Liver (tissue), 9 donors: ENCODE measurements around the gene SALL1. TPM values are rescaled to one million over a fixed set of nuclear protein-coding genes. Genes with fewer than 3 reads are reported as not detected.

ENCODE experiments used
- DNase-seq: peaks from one replicate; pipeline ENCODE4 v3.0.0-alpha.2; 2017; ENCODE audit warnings: low spot score
- H3K27ac ChIP-seq, 2 donors: one replicate each; pipeline ENCODE4 v1.7.0; 2013; ENCODE audit warnings: inconsistent platforms in 2 of 2, low read length in 2 of 2, control low read depth in 1 of 2, low read depth in 1 of 2, mild to moderate bottlenecking in 1 of 2
- H3K27me3 ChIP-seq, 4 donors: one replicate each; pipeline versions ENCODE4 v1.6.1 to v1.7.0; 2013; ENCODE audit warnings: low read length in 3 of 4, inconsistent platforms in 1 of 4, mild to moderate bottlenecking in 1 of 4, moderate library complexity in 1 of 4; ENCODE audit not compliant: control insufficient read depth in 4 of 4, insufficient read depth in 4 of 4
- H3K36me3 ChIP-seq, 4 donors: one replicate each; pipeline versions ENCODE4 v1.6.1 to v1.7.0; 2013; ENCODE audit warnings: low read length in 3 of 4, mild to moderate bottlenecking in 3 of 4, low read depth in 1 of 4, moderate library complexity in 1 of 4; ENCODE audit not compliant: control insufficient read depth in 4 of 4, insufficient read depth in 3 of 4
- H3K4me1 ChIP-seq, 4 donors: one replicate each; pipeline versions ENCODE4 v1.6.1 to v1.7.0; 2013; ENCODE audit warnings: low read length in 3 of 4, mild to moderate bottlenecking in 3 of 4, moderate library complexity in 1 of 4; ENCODE audit not compliant: control insufficient read depth in 4 of 4, insufficient read depth in 4 of 4
- H3K4me3 ChIP-seq, 3 donors: one replicate each; pipeline versions ENCODE4 v1.6.1 to v1.7.0; 2013; ENCODE audit warnings: low read length in 3 of 3, control low read depth in 1 of 3, low read depth in 1 of 3, mild to moderate bottlenecking in 1 of 3
- H3K9ac ChIP-seq, 2 donors: one replicate each; pipeline ENCODE4 v1.7.0; 2013; ENCODE audit warnings: low read length in 2 of 2, mild to moderate bottlenecking in 2 of 2, moderate library complexity in 2 of 2, control low read depth in 1 of 2, low read depth in 1 of 2
- H3K9me3 ChIP-seq, 4 donors: one replicate each; pipeline versions ENCODE4 v1.6.1 to v1.7.0; 2013; ENCODE audit warnings: low read length in 3 of 4; ENCODE audit not compliant: control insufficient read depth in 4 of 4
- ATF3 ChIP-seq: IDR thresholded peaks from 2 replicates; pipeline ENCODE4 v1.6.1; 2016; ENCODE audit warnings: antibody characterized with exemption
- CTCF ChIP-seq: fragments of 150-350 bp; IDR thresholded peaks from 2 replicates; pipeline ENCODE4 v1.5.1; 2017; ENCODE audit warnings: improper control_type of control experiment, low read depth, low read length; ENCODE audit not compliant: missing input control
- EGR1 ChIP-seq, 2 donors: IDR thresholded peaks; 2 replicates each; pipeline ENCODE4 v1.6.1; 2016 to 2018; ENCODE audit warnings: antibody characterized with exemption in 2 of 2, low read depth in 2 of 2
- FOXA1 ChIP-seq: IDR thresholded peaks from 2 replicates; pipeline ENCODE4 v1.6.1; 2016; ENCODE audit warnings: antibody characterized with exemption
- FOXA2 ChIP-seq: IDR thresholded peaks from 2 replicates; pipeline ENCODE4 v1.6.1; 2016; ENCODE audit warnings: antibody characterized with exemption
- GABPA ChIP-seq, 2 donors: IDR thresholded peaks in 1 of 2; conservative IDR thresholded peaks in 1 of 2; 2 replicates each; pipeline ENCODE4 v1.6.1; 2016; ENCODE audit warnings: antibody characterized with exemption in 2 of 2, mild to moderate bottlenecking in 1 of 2, moderate library complexity in 1 of 2
- HNF4A ChIP-seq, 2 donors: conservative IDR thresholded peaks; 2 replicates each; pipeline ENCODE4 v1.6.1; 2016; ENCODE audit warnings: antibody characterized with exemption in 2 of 2, mild to moderate bottlenecking in 2 of 2
- HNF4G ChIP-seq: IDR thresholded peaks from 2 replicates; pipeline ENCODE4 v1.6.1; 2016; ENCODE audit warnings: antibody characterized with exemption
- JUND ChIP-seq, 2 donors: IDR thresholded peaks; 2 replicates each; pipeline ENCODE4 v1.6.1; 2016; ENCODE audit warnings: antibody characterized with exemption in 2 of 2
- MAX ChIP-seq: IDR thresholded peaks from 2 replicates; pipeline ENCODE4 v1.6.1; 2016; ENCODE audit warnings: antibody characterized with exemption
- NR2F2 ChIP-seq: IDR thresholded peaks from 2 replicates; pipeline ENCODE4 v1.6.1; 2016; ENCODE audit warnings: antibody characterized with exemption
- RAD21 ChIP-seq, 2 donors: IDR thresholded peaks; 2 replicates each; pipeline ENCODE4 v1.6.1; 2016; ENCODE audit warnings: antibody characterized with exemption in 2 of 2, mild to moderate bottlenecking in 2 of 2
- REST ChIP-seq: IDR thresholded peaks from 2 replicates; pipeline ENCODE4 v1.6.1; 2016; ENCODE audit warnings: antibody characterized with exemption, mild to moderate bottlenecking
- RXRA ChIP-seq, 2 donors: IDR thresholded peaks; 2 replicates each; pipeline ENCODE4 v1.6.1; 2017 to 2018; ENCODE audit warnings: antibody characterized with exemption in 2 of 2, mild to moderate bottlenecking in 1 of 2
- SP1 ChIP-seq: IDR thresholded peaks from 2 replicates; pipeline ENCODE4 v1.6.1; 2018; ENCODE audit warnings: antibody characterized with exemption, mild to moderate bottlenecking
- TAF1 ChIP-seq: conservative IDR thresholded peaks from 2 replicates; pipeline ENCODE4 v1.6.1; 2016; ENCODE audit warnings: antibody characterized with exemption, mild to moderate bottlenecking
- YY1 ChIP-seq: IDR thresholded peaks from 2 replicates; pipeline ENCODE4 v1.6.1; 2016; ENCODE audit warnings: antibody characterized with exemption, mild to moderate bottlenecking
- ZBTB33 ChIP-seq: IDR thresholded peaks from 2 replicates; pipeline ENCODE4 v1.6.1; 2016; ENCODE audit warnings: antibody characterized with exemption
- WGBS: extraction: QIAGEN DNeasy Blood & Tissue Kit; methylation state at CpG from one replicate; pipeline ENCODE4 v1.1.7; 2013; 5-methylcytosine and 5-hydroxymethylcytosine counted together
- polyA plus RNA-seq, 2 donors: library from polyadenylated mRNA; stranded (reverse) in 1 of 2; unstranded in 1 of 2; fragments of 200-250 nt in 1 of 2; fragments of >200 nt in 1 of 2; fragmentation: Nextera tagmentation in 1 of 2; extraction: Ambion mirVana in 1 of 2; gene quantifications; one replicate each; pipeline versions ENCODE4 v1.2.1 to v1.2.3, GENCODE V29; 2013 to 2015
- total RNA-seq, 2 donors: library from RNA; depleted of rRNA; stranded (reverse); fragments of >200 nt; gene quantifications; one replicate each; pipeline ENCODE4 v1.2.3, GENCODE V29; 2014
- donor health status: healthy.
- donor health status: healthy.
- donor health status: healthy.
- donor health status: healthy.
- donor health status: healthy.

Gene SALL1
- total and polyA plus RNA-seq, 4 donors: 1.8 to 13.4 (median 11.7) TPM

- no peaks in the 10 kb centered on the region for H3K27me3 ChIP-seq
- peaks cover 0 to 20% (median 10%) of the 10 kb centered on the region in 4 donors for H3K4me1 ChIP-seq
- H3K9me3 ChIP-seq: no peaks in the 10 kb centered on the region
- peak overlapping the region; percentile 76 to 89 for H3K9ac ChIP-seq
- 20% methylated on average over 20 of the region's 20 CpGs for WGBS
- no peak for DNase-seq
- H3K36me3 ChIP-seq: no peaks in the 10 kb centered on the region
- peak overlapping the region; percentile 89 to 90 for H3K27ac ChIP-seq
- peak; percentile 84 for TF ChIP-seq HNF4G
- no peak for TF ChIP-seq MAX
- peak; percentile 84 to 91 for TF ChIP-seq HNF4A (conservative IDR thresholded peaks at IDR 0.05)
- TF ChIP-seq GABPA (IDR thresholded peaks at IDR 0.05 in 1 of 2, conservative IDR thresholded peaks at IDR 0.05 in 1 of 2): no peak
- no peak for TF ChIP-seq ZBTB33
- TF ChIP-seq CTCF: no peak
- TF ChIP-seq FOXA1: no peak
- peak in 1 of 2 donors; percentile 16 for TF ChIP-seq JUND (IDR thresholded peaks at IDR 0.05)
- peak; percentile 22 to 47 for TF ChIP-seq RAD21 (IDR thresholded peaks at IDR 0.05)
- TF ChIP-seq EGR1 (IDR thresholded peaks at IDR 0.05; ENCODE audit: low read depth in 2 of 2): peak in 1 of 2 donors; percentile 20
- no peak for TF ChIP-seq FOXA2
- TF ChIP-seq TAF1: no peak
- no peak for TF ChIP-seq NR2F2
- peak; percentile 70 for TF ChIP-seq SP1
- no peak for TF ChIP-seq REST
- peak; percentile 18 to 20 for TF ChIP-seq RXRA (IDR thresholded peaks at IDR 0.05)
- TF ChIP-seq ATF3: no peak
- peak; percentile 57 for TF ChIP-seq YY1
- H3K4me3 ChIP-seq: peak overlapping the region; percentile 40 to 43 (median 41)
Observed at GRCh38 chr16:51095084-51095881, 55.8 kb downstream of the SALL1 start.
